ENCODE results near the gene KRT82.

The KRT82 gene

DNA sequence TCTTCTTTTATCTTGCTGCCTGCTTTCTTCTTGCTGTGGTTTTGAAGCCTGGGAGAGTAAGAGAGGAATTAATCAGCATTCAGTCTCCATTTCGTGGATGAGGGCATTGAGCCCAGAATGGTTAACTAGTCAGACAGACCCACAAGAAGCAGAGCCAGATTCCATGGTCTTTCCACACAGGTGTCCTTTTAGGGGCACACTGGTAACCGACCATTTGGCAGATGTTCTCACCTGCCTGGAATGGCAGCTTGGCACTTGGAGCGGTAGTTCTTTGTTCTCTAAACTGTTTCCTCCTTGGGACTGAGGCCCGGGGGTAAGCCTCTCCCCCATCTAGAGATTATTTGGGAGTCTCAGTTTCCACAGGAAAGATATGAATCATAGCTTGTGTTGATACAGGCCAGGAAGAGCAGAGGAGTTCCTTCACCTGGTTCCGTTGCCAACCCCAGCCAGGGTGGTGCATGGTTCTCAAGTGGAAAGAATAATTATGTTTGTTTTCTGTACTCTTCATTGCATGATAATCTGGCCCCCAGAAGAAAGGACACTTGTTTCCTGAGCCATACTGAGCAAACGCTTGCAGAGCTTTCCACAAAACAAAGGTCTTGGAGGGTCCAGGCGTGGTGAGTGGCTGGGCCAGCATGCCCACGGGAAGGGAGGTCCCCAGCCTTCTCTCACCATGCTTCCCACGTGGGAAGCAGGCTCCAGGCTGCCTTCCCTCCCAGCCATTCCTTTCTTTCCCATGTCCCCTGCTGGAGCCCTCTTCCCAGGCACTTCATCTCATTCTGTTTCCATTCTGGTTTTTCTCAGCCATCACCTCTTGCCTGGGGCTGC is 30.1 kb upstream of the KRT82 start:
- DNase-seq (ENCODE audit: insufficient read length, low spot score) (no peak), FAIRE-seq (no peak)

DNA sequence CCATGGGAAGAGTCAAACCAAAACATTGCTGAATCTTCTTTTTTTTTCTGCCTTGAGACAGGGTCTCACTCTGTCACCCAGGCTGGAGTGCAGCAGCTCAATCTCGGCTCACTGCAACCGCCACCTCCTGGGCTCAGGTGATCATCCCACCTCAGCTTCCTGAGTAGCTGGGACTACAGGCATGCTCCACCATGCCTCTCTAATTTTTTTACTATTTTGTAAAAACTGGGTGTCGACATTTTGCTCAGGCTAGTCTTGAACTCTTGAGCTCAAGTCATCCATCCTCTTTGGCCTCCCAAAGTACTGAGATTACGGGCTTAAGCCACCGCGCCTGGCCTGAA is 29.5 kb upstream of the KRT82 start:
- FAIRE-seq (no peak), DNase-seq (ENCODE audit: insufficient read length, low spot score) (no peak)

DNA sequence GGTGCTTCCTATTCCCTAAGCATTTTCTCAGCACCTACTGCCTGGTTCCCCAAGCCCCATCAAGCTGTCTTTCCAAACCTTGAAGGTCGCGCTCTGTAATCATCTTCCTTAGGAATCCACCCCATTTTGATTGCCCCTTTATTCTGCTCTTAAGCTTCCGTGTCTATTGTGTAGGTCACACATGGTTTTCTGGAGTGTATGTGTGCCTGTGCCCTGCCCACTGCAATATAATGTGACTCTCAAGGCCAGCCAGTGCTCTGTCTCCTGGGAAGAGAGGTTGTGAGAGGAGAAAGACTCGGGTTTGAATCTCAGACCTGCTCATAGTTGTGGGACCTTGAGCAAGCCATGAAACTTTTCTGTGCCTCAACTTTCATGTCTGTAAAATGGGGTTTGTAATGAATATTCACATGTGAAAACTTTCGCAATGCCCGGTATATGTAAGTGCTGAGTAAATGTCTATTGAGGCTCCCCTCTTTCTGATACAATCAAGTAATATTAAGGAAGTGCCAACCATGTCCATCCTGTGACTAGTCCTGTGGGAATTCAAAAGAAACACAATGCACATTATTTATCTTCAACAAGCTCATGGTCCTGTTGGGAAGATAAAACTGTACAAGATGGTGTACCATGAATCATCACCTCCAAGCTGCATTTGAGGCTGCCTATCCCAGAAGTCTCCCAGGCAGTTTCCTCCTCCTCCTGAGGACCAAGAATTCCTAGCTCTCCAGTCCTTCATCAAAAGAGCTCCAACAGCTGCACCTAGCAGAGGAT is 28.8 kb upstream of the KRT82 start:
- DNase-seq (ENCODE audit: insufficient read length, low spot score), result no peak

DNA sequence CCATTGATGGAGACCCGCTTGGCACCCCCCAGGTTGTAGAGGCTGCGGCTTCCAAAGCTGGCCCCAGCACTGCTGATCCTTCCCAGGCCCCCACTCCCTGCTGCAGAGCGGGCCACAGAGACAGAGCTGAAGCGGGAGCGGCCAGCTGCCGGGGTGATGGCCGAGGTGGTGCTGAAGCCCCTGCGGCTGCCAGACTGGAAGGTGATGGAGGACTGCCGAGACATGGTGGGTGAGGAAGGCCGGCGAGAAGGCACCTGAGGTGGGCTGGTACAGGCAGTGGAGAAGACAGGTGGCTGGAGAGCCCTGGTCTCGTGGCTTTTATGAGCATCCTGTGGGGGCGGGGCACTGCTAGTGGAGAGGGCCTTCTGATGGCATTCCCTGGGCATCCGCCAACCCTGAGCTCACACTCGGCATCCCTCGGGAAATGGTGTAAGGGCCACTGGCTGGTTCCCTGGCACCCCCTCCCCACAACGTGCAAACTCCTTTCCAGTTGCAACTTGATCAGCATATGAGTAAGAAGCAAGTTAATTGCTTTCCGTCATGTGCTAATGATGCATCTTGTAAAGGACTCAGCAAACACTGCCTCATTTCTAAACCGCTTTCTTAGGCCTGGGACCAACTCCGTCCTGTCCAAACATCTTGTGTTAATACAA is 28.1 kb upstream of the KRT82 start, which contains the start of gene KRT75:
Gene KRT75 (minus strand): TSS at position 291 of the 653 bp plus-strand sequence. CDS start 67 bp downstream, at position 224.
- DNase-seq (ENCODE audit: insufficient read length, low spot score) (no peak), FAIRE-seq (no peak)

More for the DNA sequence above, 28.8 kb upstream of the KRT82 start:
- no peak for FAIRE-seq

DNA sequence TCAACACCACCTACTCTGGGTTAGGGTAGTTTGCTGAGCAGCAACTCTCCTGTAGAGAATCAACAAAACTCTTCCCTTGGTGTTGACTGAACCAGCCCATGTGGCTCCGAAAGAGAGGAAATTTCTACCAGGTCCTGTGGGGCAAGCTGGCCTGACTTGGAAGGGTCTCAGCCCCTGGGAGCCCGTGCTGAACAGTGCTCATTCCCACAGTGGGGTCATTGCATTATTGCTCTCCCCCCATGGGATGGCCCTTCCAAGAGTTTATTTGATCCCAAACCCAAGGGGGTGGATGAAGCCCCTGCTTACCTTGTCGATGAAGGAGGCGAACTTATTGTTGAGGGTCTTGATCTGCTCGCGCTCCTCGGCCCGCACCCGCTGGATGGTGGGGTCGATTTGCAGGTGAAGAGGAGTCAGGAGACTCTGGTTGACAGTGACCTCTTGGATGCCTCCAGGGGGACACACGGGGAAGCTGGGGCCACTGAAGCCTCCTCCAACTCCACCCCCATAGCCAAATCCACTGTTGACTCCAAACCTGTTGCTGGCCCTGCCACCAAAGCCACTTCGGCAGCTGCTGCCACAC is 27.5 kb upstream of the KRT82 start:
- FAIRE-seq (no peak), DNase-seq (ENCODE audit: insufficient read length, low spot score) (no peak)

DNA sequence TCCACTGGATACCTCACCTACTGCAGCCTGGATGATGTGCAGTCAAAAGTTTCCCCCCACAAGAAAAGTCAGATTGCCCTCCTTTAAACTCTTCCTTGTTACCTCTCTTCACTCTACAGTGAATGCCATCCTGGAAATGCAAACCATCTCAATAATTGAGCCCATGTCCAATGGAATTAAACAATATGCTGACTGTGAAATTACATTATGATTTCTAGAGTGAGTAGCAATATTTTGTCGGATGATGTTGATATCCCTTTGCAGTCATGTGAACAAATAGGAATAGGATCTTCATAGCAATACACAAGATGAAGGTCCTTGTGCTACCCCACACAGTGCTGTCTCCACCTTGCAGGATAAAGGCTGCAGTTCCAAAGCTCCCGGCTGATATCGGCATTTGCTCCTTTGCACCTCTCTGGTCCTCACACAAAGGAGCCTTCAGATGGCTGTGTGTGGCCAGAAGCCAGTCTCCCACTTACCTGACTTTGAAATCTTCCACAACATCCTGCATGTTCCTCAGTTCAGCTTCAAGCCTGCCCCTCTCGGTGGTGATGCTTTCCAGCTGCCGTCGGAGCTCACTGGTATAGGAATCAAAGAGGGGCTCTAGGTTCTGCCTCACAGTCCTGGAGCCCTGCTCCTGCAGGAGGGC is 26.5 kb upstream of the KRT82 start:
- no peak for DNase-seq (ENCODE audit: insufficient read length, low spot score)
- FAIRE-seq, result no peak

DNA sequence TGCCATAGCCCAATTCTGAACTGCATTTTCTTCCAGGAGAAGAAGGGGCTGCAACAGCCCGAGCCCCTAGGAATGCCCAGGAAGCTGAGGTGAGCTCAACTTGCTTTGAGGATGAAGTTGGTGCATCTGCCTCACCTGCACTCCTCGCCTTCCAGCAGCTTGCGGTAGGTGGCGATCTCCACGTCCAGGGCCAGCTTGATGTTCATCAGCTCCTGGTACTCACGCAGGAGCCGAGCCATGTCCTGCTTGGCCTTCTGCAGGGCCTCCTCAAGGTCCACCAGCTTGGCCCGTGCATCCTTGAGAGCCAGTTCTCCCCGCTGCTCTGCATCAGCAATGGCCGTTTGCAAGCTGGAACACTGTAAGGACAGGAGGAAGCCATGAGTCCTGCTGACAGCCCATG is 22.0 kb upstream of the KRT82 start:
- DNase-seq (ENCODE audit: insufficient read length, low spot score) (no peak), FAIRE-seq (no peak)

DNA sequence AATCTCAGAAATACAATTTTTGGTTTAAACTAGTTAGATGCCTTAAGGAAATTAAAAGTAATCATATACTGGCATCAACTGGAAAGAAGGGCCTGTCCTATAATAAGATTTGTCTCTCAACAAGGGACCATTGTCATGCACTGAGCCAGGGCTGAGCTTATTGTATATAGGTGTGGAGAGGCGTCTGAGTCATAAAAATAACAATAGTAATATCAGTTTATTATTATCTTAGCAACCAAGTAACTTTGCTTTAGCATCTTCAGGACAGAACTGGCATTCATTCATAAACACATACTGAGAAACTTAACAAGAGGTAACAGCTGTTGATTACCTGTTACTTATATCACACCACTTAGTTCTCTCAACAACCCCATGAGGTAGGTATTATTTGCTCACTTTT is 20.9 kb upstream of the KRT82 start:
- FAIRE-seq, result no peak
- DNase-seq (ENCODE audit: insufficient read length, low spot score), result no peak

DNA sequence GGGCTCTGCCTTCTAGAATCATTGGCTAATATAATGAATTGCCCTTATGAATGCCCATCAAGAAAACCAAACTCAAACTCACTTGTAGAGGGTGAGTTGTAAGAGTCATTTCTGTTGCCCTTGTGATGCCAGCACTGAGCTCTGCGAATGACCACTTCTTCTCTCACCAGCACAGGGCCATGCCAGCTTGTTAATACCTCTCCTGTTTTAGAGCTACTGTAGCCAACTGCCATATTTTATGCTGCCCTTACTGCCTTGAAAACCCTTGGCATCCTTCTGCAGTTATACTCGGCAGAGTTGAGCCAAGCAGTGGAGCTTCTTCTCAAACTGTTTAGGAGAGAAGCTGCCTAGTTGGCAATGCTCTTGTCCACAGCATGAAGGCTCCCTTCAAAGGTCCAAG is 19.9 kb upstream of the KRT82 start:
- FAIRE-seq (no peak), DNase-seq (ENCODE audit: insufficient read length, low spot score) (no peak)

DNA sequence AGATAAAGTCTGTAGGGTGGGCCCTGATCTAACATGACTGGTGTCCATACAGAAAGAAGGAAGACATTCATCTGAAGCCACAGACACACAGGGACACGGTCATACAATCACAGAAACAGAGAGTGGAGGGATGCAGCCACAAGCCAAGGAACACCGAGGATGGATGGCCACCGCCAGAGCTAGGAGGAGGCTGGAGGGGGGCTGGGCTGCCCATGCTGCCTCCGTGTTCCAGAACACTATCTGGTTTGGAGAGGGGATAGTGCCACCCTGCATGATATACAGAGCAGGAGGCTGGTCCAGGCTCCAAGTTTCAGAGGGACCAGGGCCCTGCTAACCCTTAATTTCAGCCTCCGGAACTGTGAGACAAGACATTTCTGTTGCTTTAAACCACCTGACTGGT is 19.3 kb upstream of the KRT82 start:
- no peak for FAIRE-seq
- DNase-seq (ENCODE audit: insufficient read length, low spot score), result no peak

DNA sequence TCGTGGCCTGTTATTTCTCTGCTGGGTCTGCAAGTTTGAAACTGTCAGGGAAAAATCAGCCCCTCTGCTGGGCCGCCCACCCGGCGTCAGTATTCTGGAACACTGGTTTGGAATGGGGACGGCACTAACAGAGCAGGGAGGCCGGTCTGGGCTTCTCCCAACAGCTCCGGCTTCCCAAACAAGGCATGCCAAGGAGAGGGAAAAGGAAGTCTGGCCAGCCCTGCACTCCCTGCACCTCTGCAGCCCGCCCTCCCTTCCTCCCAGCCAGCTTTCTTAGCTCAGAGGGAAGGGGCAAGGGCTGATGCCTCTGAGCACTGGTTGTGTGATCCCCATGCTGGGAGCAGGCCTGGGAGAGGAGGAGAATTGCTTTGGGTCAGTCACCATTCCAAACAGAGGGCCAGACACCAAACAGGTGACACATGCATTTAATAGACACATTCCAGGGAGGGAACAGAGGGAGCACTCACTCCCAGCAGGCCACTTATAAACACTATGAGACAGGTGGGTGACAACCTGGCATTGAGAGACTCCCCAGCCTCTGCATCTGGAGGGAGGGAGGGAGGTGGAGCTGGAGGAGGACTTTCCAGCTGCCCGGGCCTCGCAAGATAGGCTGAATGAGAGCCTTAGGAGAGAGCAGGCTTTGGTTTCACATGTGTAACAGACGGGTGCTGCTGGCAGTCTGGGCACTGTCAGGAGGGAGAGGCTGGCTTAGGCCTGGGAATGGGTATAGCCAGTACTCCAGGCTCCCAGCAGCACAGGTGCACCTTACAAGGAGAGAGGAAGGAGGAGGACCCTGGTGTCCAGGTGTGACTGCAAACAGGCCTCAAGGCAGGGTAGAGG is 17.7 kb upstream of the KRT82 start:
- no peak for DNase-seq (ENCODE audit: insufficient read length, low spot score)
- FAIRE-seq, result no peak

DNA sequence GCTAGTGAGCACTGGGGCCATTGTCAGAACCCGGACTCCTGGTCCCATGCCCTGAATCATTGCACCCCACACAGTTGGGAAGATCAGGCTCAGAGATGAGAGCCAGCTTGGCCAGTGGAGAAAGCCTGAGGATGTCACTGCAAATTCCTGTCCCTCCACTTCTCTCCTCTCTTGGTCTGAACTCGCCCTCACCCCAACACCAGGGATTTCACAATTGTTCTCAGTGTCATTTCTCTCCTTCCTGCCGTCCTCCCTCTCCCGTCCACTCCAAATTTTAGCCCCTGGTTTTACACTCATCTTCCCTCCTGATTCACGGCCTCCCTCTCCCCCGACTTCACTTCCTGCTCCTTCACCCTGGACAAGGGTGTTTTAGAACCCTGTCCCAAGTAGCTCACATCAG is 16.9 kb upstream of the KRT82 start:
- no peak for FAIRE-seq
- DNase-seq (ENCODE audit: insufficient read length, low spot score), result no peak

DNA sequence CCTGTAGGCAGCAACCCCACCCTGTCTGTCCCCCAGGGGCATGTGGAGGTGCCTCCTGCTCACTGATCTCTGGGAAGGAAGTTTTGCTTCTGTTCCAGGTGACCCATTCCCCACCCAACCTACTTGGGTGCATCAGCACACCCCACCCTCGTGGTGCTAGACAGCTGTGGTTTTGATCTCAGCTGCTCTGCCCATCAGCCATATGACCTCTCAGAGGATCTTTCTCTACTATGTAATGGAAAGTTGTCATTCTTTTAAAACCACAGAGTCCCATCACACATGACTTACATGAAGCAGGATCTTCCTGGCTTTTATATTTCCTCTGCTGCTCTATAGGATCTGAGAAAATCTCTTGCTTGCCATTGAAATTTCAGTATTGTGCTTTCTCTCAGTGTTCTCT is 13.5 kb upstream of the KRT82 start:
- DNase-seq (ENCODE audit: insufficient read length, low spot score) (no peak), FAIRE-seq (no peak)

DNA sequence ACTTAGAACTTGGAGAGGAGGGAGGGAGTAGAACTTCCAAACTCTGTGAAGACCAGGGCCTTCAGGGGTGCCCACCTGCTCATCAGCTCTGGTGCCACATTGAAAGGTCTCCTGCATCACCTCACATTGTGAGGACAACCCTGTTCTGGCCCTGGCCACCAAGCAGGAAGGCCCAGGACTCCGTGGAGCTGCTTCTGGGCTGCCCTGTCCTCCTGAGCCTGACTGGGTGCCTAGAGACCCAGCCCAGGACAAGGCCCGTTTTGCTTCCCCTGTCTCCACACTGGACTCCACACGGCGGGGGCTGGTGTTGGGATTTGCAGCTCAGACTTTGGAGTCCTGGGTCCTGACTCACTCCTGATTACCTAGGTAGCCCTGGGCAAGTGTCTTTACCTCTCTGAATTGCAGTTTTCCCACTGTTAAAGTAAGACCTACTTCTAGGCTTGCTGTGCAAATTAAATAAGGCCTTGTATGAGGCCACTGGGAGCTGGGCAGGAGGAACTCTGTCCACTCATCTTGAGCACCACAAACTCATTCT is 12.5 kb upstream of the KRT82 start:
- FAIRE-seq (no peak), DNase-seq (ENCODE audit: insufficient read length, low spot score) (no peak)

DNA sequence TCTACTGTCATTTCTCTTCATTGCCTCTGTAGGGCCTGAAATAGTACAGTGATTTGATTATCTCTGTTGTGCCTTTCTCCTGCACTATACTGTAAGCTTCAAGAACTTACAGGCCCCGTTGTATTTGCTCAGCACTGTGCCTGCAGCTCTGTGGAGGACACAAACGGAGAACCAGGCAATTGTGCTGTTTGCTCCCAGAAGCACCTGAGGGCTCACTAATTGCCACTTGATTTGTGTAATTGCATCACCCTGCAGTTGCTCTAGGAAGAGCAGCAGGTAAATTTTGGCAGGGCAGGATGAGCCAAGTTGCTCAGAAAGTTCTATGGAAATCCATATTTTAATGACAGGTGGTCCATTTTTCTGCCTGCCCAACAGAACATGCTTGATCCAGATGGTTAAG is 11.6 kb upstream of the KRT82 start:
- no peak for DNase-seq (ENCODE audit: insufficient read length, low spot score)
- FAIRE-seq, result no peak

DNA sequence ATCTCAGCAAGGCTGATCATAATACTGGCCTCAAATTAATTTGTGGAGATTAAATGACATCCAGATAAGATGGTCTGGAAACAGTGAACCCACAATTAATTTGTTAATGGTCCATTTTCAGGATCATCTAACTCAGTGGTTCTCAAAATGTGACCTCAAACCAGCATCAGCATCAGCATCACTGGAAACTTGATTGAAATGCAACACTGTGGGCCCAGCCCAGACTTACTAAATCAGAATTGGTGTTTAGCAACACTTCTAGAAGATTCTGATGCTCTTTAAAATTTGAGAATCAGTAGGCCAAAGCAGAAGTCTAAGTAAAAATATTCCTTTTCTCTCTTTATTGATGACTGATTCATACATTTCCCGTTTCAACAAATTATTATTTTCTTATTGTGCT is 10.7 kb upstream of the KRT82 start:
- FAIRE-seq, result no peak

DNA sequence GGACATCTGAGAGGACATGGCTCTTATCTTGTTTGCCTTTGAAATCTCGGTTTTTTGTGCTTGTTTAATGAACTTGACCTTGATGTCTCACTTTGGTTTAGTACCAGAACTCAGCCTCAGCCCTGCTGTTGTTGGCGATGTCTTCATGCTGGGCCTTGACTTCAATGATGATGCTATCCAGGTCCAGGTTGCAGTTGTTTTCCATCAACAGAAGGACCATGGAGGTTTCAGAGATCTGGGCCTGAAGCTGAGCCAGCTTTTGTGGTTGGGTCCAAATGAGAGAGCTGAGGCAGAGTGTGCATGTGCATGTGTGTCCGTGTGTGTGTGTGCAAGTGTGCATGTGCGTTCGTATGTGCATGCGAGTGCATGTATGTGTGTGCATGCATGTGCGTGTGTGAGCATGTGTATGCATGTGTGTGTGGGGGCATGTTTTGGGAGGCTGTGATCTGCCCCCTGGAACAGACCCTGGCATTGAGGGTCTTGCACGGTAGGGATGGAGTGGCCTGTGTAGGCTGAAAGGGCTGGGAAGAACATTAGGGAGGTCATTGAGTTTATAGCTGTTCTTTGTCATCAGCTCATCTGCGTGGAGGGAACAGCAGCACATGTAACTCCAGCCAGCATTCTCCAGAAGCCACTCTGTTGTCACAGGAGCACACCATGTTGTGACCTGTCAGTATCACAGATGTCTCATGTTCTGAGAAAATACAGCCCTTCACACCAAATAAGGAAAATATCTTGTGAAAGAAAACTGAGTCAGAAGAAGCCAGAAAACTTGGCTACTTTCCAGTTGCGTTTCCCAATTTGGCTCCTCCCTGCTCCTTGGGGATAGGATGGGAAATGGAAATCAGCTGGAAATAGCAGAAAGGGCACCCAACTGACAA is 10.0 kb upstream of the KRT82 start:
- DNase-seq (ENCODE audit: insufficient read length, low spot score) (no peak), FAIRE-seq (peak; percentile 93)

More for the DNA sequence above, 10.7 kb upstream of the KRT82 start:
- no peak for DNase-seq (ENCODE audit: insufficient read length, low spot score)

DNA sequence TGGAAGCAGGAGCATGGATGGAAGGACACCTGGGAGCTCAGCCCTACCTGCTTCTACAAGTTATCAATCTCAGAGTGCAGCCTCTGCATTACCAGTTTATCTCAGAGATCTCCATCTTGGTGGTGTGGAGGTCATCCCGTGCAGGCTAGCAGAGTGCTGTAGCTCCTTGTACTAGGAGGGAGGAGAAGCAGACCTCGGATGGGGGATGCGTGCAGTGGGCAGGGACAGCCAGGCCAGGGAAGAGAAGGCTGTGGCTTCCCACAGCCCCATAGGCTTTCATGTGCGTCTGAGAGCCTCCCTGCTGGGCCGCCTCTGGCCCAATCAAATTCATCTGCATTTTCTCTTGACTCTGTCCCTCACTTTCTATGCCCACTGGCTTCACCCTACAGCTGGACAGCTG is 8.8 kb upstream of the KRT82 start:
- FAIRE-seq, result no peak
- no peak for DNase-seq (ENCODE audit: insufficient read length, low spot score)

Measured in HTR-8/SVneo (cell line).